ENCODE data around the gene ADGRF5.

ADGRF5 gene

GRCh38 chr6:46921731-46922130, at the start of gene ADGRF5:
ADGRF5 (minus strand) TSS chr6:46921938; CDS start chr6:46906762, 15,176 bp downstream.
- no peak for TF ChIP-seq CTCF (IDR thresholded peaks at IDR 0.05)
- TF ChIP-seq ZFX (IDR thresholded peaks at IDR 0.05; ENCODE audit: borderline replicate concordance) = no peak
- H3K27ac ChIP-seq = peak within 1 kb of the TSS; percentile 85

GRCh38 chr6:46969206-46969605, 47.5 kb upstream of the ADGRF5 start:
- no peak overlapping the region for H3K27ac ChIP-seq
- TF ChIP-seq CTCF (IDR thresholded peaks at IDR 0.05) = no peak
- no peak for TF ChIP-seq ZFX (IDR thresholded peaks at IDR 0.05; ENCODE audit: borderline replicate concordance)

GRCh38 chr6:46967826-46968349, 46.1 kb upstream of the ADGRF5 start:
- no peak for TF ChIP-seq ZFX (IDR thresholded peaks at IDR 0.05; ENCODE audit: borderline replicate concordance)
- TF ChIP-seq CTCF (IDR thresholded peaks at IDR 0.05) = no peak
- no peak overlapping the region for H3K27ac ChIP-seq

- TF ChIP-seq ZFX (IDR thresholded peaks at IDR 0.05; ENCODE audit: borderline replicate concordance) = no peak
- no peak for TF ChIP-seq CTCF (IDR thresholded peaks at IDR 0.05)
Observed at GRCh38 chr6:46964716-46965519, 43.2 kb upstream of the ADGRF5 start.

GRCh38 chr6:46963626-46964025, 41.9 kb upstream of the ADGRF5 start:
- no peak overlapping the region for H3K27ac ChIP-seq
- TF ChIP-seq CTCF (IDR thresholded peaks at IDR 0.05) = no peak
- no peak for TF ChIP-seq ZFX (IDR thresholded peaks at IDR 0.05; ENCODE audit: borderline replicate concordance)

More at GRCh38 chr6:46964716-46965519, 43.2 kb upstream of the ADGRF5 start:
- H3K27ac ChIP-seq = no peak overlapping the region

GRCh38 chr6:46963039-46963438, 41.3 kb upstream of the ADGRF5 start:
- no peak overlapping the region for H3K27ac ChIP-seq
- TF ChIP-seq ZFX (IDR thresholded peaks at IDR 0.05; ENCODE audit: borderline replicate concordance) (no peak), CTCF (IDR thresholded peaks at IDR 0.05) (no peak)

- no peak overlapping the region for H3K27ac ChIP-seq
- TF ChIP-seq ZFX (IDR thresholded peaks at IDR 0.05; ENCODE audit: borderline replicate concordance) = no peak
- no peak for TF ChIP-seq CTCF (IDR thresholded peaks at IDR 0.05)
Observed at GRCh38 chr6:46961711-46962110, 40.0 kb upstream of the ADGRF5 start.

Data from 22Rv1 (cell line).